Sigmoid colon (tissue), 7 donors: ENCODE results near the gene FOSL1. TPM values are rescaled to one million over a fixed set of nuclear protein-coding genes. Genes with fewer than 3 reads are reported as not detected.

ENCODE experiments used
- DNase-seq: peaks from one replicate; pipeline ENCODE4 v3.0.0-alpha.2; 2019
- H3K27ac ChIP-seq, 4 donors: fragments of 200-600 bp; sonication (generic); one replicate each; pipeline ENCODE4 v1.5.1; 2016 to 2019; ENCODE audit warnings: mild to moderate bottlenecking in 1 of 4
- H3K27me3 ChIP-seq, 3 donors: fragments of 200-600 bp; sonication (generic); one replicate each; pipeline ENCODE4 v1.5.1; 2019; ENCODE audit warnings: mild to moderate bottlenecking in 1 of 3
- H3K36me3 ChIP-seq, 4 donors: fragments of 200-600 bp; sonication (generic); one replicate each; pipeline ENCODE4 v1.5.1; 2016 to 2019
- H3K4me1 ChIP-seq, 4 donors: fragments of 200-600 bp; sonication (generic); one replicate each; pipeline ENCODE4 v1.5.1; 2017 to 2019
- H3K4me3 ChIP-seq, 4 donors: fragments of 200-600 bp; sonication (generic); one replicate each; pipeline ENCODE4 v1.5.1; 2017 to 2019; ENCODE audit warnings: mild to moderate bottlenecking in 2 of 4, moderate library complexity in 1 of 4
- H3K9me3 ChIP-seq, 4 donors: fragments of 200-600 bp in 3 of 4; sonication (generic) in 3 of 4; one replicate each; pipeline versions ENCODE4 v1.5.1 to v1.6.1; 2013 to 2019
- EP300 ChIP-seq, 4 donors: sonication (generic); formaldehyde crosslinking; IDR thresholded peaks; one replicate each; pipeline ENCODE4 v1.6.1; 2017; ENCODE audit warnings: antibody characterized with exemption in 4 of 4
- POLR2A ChIP-seq, 2 donors: fragments of 450-650 bp; IDR thresholded peaks; one replicate each; pipeline ENCODE4 v1.6.1; 2016; ENCODE audit warnings: antibody characterized with exemption in 2 of 2, mild to moderate bottlenecking in 2 of 2, moderate library complexity in 2 of 2
- POLR2AphosphoS5 ChIP-seq, 4 donors: sonication (generic); formaldehyde crosslinking; IDR thresholded peaks; one replicate each; pipeline ENCODE4 v1.6.1; 2017; ENCODE audit warnings: antibody characterized with exemption in 4 of 4
- WGBS, 2 donors: extraction: QIAGEN DNeasy Blood & Tissue Kit; methylation state at CpG; one replicate each; pipeline ENCODE4 v1.1.7; 2013; 5-methylcytosine and 5-hydroxymethylcytosine counted together
- intact Hi-C: fragments of 100-400 bp; cut with DNase I; formaldehyde crosslinking; loops from one replicate; pipeline ENCODE4 v1.15.1; 2023
- polyA plus RNA-seq, 3 donors: library from polyadenylated mRNA; stranded (reverse); fragments of 200-250 nt; gene quantifications; one replicate each; pipeline ENCODE4 v1.2.3, GENCODE V29; 2013
- total RNA-seq, 4 donors: library from RNA; depleted of rRNA; stranded (reverse); fragments of >200 nt; gene quantifications; one replicate each; pipeline ENCODE4 v1.1.0, GENCODE V29; 2016
- TF ChIP-seq, protein P1 (sequence below), 4 experiments: fragments of 450-650 bp in 3 of 4; fragments of 200-600 bp in 1 of 4; IDR thresholded peaks; one replicate each; pipeline ENCODE4 v1.5.1; 2016 to 2019; ENCODE audit warnings: antibody characterized with exemption in 4 of 4, mild to moderate bottlenecking in 3 of 4, moderate library complexity in 2 of 4
- donor health status: healthy with polysubstance abuse.
- donor health status: Bipolar disorder and iron deficiency.
- donor health status: healthy.

Gene FOSL1
- total and polyA plus RNA-seq, 7 donors = 0.36 to 12.4 (median 2.9) TPM; not detected in 1

DNA sequence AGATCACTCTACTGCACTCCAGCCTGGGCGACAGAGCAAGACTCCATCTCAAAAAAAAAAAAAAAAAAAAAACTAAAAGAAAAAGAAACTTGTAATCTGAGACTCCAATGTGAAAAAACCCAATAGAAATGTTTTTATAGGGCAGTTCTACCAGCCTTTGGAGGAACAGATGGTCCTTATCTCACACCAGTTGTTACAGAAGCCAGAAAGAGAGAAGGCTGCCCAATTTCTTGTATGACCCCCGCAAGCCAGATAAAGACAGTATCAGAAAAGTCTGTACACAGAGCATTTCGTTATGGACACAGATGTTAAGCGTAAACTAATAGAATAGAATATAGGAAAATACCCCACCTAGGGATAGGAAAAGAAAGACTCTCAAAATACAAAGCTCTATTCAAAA lies 33.8 kb upstream of the FOSL1 start:
- H3K27me3 ChIP-seq = peaks cover 0 to 1% (median 0%) of the 10 kb centered on the region in 3 donors
- H3K4me1 ChIP-seq = no peaks in the 10 kb centered on the region
- no peak for DNase-seq
- H3K9me3 ChIP-seq = no peaks in the 10 kb centered on the region
- WGBS, 2 donors = 69 to 77% methylated on average over 4 of the region's 4 CpGs
- no peak overlapping the region for H3K27ac ChIP-seq
- intact Hi-C loops = no loop called here
- H3K4me3 ChIP-seq = no peak overlapping the region
- no peak for TF ChIP-seq EP300 (IDR thresholded peaks at IDR 0.05)
- TF ChIP-seq, protein P1, sequence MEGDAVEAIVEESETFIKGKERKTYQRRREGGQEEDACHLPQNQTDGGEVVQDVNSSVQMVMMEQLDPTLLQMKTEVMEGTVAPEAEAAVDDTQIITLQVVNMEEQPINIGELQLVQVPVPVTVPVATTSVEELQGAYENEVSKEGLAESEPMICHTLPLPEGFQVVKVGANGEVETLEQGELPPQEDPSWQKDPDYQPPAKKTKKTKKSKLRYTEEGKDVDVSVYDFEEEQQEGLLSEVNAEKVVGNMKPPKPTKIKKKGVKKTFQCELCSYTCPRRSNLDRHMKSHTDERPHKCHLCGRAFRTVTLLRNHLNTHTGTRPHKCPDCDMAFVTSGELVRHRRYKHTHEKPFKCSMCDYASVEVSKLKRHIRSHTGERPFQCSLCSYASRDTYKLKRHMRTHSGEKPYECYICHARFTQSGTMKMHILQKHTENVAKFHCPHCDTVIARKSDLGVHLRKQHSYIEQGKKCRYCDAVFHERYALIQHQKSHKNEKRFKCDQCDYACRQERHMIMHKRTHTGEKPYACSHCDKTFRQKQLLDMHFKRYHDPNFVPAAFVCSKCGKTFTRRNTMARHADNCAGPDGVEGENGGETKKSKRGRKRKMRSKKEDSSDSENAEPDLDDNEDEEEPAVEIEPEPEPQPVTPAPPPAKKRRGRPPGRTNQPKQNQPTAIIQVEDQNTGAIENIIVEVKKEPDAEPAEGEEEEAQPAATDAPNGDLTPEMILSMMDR (IDR thresholded peaks at IDR 0.05) = no peak
- TF ChIP-seq POLR2A (IDR thresholded peaks at IDR 0.05) = no peak
- no peak for TF ChIP-seq POLR2AphosphoS5 (IDR thresholded peaks at IDR 0.05)
- H3K36me3 ChIP-seq = no peaks in the 10 kb centered on the region

DNA sequence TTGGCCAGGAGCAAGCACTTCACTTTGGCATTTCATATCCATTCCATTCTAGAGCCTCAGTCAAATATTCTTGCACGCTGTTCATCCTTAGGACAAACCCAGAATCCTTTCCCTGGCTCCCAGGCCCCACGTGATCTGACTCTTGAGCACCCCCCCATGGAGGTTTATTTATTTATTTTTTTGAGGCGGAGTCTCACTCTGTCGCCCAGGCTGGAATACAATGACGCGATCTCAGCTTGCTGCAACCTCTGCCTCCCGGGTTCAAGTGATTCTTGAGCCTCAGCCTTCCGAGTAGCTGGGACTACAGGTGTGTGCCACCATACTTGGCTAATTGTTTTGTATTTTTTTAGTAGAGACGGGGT lies 32.4 kb upstream of the FOSL1 start:
- Histone ChIP-seq H3K4me1 (no peaks in the 10 kb centered on the region), H3K9me3 (no peaks in the 10 kb centered on the region), H3K27ac (no peak overlapping the region), H3K36me3 (no peaks in the 10 kb centered on the region), H3K4me3 (no peak overlapping the region), H3K27me3 (no peaks in the 10 kb centered on the region)
- intact Hi-C loops = no loop called here
- WGBS, 2 donors = 27 to 57% methylated on average over 9 of the region's 9 CpGs
- TF ChIP-seq POLR2AphosphoS5 (IDR thresholded peaks at IDR 0.05) (no peak), EP300 (IDR thresholded peaks at IDR 0.05) (no peak), POLR2A (IDR thresholded peaks at IDR 0.05) (no peak)
- TF ChIP-seq, protein P1 (IDR thresholded peaks at IDR 0.05) = no peak
- no peak for DNase-seq

DNA sequence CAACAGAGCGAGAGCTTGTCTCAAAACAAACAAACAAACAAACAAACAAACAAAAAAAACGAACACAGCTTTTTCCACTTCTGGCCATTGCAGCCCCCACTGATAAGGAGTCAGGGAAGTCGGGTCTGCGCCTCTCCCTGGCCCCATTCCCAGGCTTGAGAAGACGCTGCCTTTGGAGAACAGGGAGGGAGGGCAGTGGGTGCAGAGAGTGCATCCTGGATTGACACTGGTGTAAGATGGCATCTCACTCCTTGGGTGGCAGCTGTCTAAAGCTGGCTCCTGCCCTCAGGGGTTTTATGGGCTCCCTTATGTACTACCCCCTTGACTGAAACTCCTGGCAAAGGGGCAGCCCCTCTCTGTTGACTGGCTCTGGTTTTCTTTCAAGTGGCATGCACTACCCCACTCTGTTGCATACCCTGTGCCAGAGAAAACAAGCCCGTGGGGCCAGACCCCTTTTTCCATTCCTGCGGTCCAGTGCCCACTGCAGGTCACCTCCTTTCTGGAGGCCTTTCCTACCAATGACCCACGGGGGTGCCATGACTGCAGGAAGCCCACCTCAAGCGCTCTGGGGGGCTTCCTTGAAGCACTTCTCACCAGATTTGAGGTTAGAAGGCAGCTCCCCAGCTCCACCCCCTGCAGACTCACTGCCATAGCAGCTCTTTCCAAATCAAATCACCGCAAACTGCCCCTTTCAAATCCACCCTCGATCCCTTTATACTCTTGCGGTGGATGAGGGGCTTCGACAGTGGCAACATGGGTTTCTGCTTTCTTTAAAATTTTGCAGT lies 31.8 kb upstream of the FOSL1 start:
- Histone ChIP-seq H3K27me3 (no peaks in the 10 kb centered on the region), H3K9me3 (no peaks in the 10 kb centered on the region), H3K27ac (no peak overlapping the region), H3K4me3 (no peak overlapping the region), H3K4me1 (no peaks in the 10 kb centered on the region), H3K36me3 (no peaks in the 10 kb centered on the region)
- intact Hi-C loops = no loop called here
- 54 to 71% methylated on average over 13 of the region's 13 CpGs for WGBS, 2 donors
- DNase-seq = no peak
- TF ChIP-seq EP300 (IDR thresholded peaks at IDR 0.05) (no peak), POLR2A (IDR thresholded peaks at IDR 0.05) (no peak), POLR2AphosphoS5 (IDR thresholded peaks at IDR 0.05) (no peak)
- TF ChIP-seq, protein P1 (IDR thresholded peaks at IDR 0.05) = no peak

DNA sequence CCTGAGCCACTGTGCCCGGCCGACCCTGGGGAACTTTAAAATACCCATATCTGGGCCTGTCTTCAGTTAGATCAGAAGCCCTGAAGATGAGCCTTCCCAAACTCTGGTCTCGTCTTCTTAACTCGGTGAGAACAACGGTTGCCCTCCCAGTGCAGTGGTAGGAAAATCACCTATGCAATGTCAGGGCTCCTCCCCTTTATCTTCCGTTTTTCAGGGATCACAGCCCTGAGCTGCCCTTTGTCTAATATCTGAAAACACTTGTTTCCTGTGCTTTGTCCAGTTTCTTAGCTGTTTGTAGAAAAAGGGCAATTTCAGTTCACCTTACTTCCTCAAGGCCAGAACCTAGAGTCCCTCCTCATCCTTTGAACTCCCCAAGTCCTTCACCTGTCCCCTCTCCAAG lies 28.5 kb upstream of the FOSL1 start:
- Histone ChIP-seq H3K9me3 (no peaks in the 10 kb centered on the region), H3K27ac (no peak overlapping the region), H3K27me3 (no peaks in the 10 kb centered on the region), H3K4me1 (no peaks in the 10 kb centered on the region), H3K36me3 (peaks cover 0 to under 1% (median 0%) of the 10 kb centered on the region in 4 donors), H3K4me3 (no peak overlapping the region)
- 55 to 78% methylated on average over 6 of the region's 6 CpGs for WGBS, 2 donors
- DNase-seq = no peak
- no peak for TF ChIP-seq EP300 (IDR thresholded peaks at IDR 0.05)
- TF ChIP-seq POLR2AphosphoS5 (IDR thresholded peaks at IDR 0.05) = no peak
- TF ChIP-seq, protein P1 (IDR thresholded peaks at IDR 0.05) = no peak
- intact Hi-C loops = no loop called here
